Measurements from ENCODE around the gene OVOL3.
"Not testable (repeated sequence)": the region's sequence is repeated elsewhere in the genome, so short reads cannot be mapped to it uniquely, and the experiment has no call there.

Gene OVOL3

DNA sequence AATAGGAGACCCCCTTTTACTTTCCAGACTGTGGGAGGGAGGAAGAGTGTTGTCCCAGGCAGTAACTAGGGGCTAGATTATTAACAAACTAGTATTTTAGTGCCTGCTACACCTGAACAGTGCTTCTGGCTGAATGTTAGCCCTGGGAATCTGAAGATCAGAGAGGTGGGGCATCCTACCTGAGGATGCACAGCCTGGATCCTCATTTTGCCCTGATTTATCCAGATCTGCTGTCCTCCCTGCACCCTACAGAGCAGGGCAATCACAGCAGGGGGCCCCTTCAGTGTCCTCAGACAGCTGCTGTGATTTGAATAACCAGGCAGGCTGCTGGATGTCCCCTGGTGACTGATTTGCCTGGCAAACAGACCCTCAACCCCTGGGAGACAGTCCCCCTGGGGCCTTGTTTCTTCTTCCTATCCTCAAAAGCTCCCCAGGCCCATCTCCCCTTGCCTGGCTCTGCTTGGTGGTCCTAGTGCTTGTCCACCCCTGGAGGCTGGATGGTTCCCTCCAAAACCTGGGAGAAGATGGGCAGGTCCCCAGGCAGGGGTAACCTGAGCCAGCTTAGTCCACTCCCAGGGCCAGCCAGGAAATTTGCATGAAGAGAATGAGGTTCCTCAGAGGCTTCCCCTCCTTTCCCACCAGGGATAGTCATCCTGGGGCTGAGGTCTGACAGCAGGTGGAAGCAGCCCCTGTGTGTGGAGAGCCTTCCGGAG, at the start of gene OVOL3:
TSS of gene OVOL3 (plus strand) at position 657 of the 713 bp plus-strand sequence. CDS start 60 bp downstream, outside the sequence.
- H3K4me1 Mint-ChIP-seq, result peaks cover 25% of the 10 kb centered on the region
- no peak for TF ChIP-seq CTCF (IDR thresholded peaks at IDR 0.05)
- DNase-seq, result no peak
- H3K27ac Mint-ChIP-seq, result no peak within 1 kb of the TSS
- peaks cover 12% of the 10 kb centered on the region for H3K27me3 Mint-ChIP-seq (ENCODE audit: low read depth, poor library complexity)
- peaks cover 17% of the 10 kb centered on the region for H3K36me3 Mint-ChIP-seq (ENCODE audit: low read depth)
- H3K9me3 Mint-ChIP-seq, result no peaks in the 10 kb centered on the region
- H3K4me3 Mint-ChIP-seq, result no peak within 1 kb of the TSS

GRCh38 chr19:36061367-36061766, 49.6 kb upstream of the OVOL3 start:
- Mint-ChIP-seq H3K27ac (no peak overlapping the region), H3K27me3 (ENCODE audit: low read depth, poor library complexity) (no peaks in the 10 kb centered on the region)

DNA sequence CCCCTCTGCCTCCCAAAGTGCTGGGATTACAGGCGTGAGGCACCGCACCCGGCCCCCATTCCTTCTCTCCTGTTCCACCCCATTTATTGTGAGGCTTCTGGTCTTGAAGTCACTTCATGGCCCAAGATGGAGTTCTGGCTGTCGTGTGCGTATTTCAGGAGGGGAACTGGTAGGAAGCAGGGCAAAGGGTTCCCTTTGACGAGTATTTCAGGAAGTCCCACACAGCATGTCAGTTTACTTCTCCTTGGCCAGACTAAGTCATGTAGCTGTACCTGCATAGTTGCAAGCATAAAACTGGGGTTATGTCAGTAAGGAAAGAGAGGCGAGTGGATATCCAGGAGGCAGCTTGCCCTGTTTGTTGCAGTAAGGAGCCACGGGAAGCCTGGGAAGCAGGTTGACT, 46.1 kb upstream of the OVOL3 start:
- Mint-ChIP-seq H3K9me3 (peaks cover 7% of the 10 kb centered on the region), H3K27me3 (ENCODE audit: low read depth, poor library complexity) (no peaks in the 10 kb centered on the region), H3K4me1 (no peaks in the 10 kb centered on the region), H3K4me3 (no peak overlapping the region), H3K27ac (no peak overlapping the region), H3K36me3 (ENCODE audit: low read depth) (peaks cover 35% of the 10 kb centered on the region)
- no peak for DNase-seq
- TF ChIP-seq CTCF (IDR thresholded peaks at IDR 0.05), result no peak

More at GRCh38 chr19:36061367-36061766, 49.6 kb upstream of the OVOL3 start:
- Mint-ChIP-seq H3K36me3 (ENCODE audit: low read depth) (peaks cover 10% of the 10 kb centered on the region), H3K9me3 (no peaks in the 10 kb centered on the region), H3K4me3 (no peak overlapping the region), H3K4me1 (peaks cover 17% of the 10 kb centered on the region)
- TF ChIP-seq CTCF (IDR thresholded peaks at IDR 0.05), result no peak
- DNase-seq, result no peak

- no peak for DNase-seq
- Mint-ChIP-seq H3K4me1 (no peaks in the 10 kb centered on the region), H3K36me3 (ENCODE audit: low read depth) (peaks cover 55% of the 10 kb centered on the region), H3K9me3 (peaks cover 12% of the 10 kb centered on the region), H3K4me3 (no peak overlapping the region), H3K27ac (no peak overlapping the region), H3K27me3 (ENCODE audit: low read depth, poor library complexity) (no peaks in the 10 kb centered on the region)
- TF ChIP-seq CTCF (IDR thresholded peaks at IDR 0.05), result no peak
Measured at GRCh38 chr19:36067681-36068080, 43.3 kb upstream of the OVOL3 start.

- H3K4me3 Mint-ChIP-seq; H3K4me1 Mint-ChIP-seq; H3K27ac Mint-ChIP-seq; DNase-seq; H3K27me3 Mint-ChIP-seq (ENCODE audit: low read depth, poor library complexity): not testable (repeated sequence)
- H3K9me3 Mint-ChIP-seq, result peaks cover 12% of the 10 kb centered on the region
- H3K36me3 Mint-ChIP-seq (ENCODE audit: low read depth), result peaks cover 61% of the 10 kb centered on the region
Measured at GRCh38 chr19:36068810-36069499, 42.0 kb upstream of the OVOL3 start.

GRCh38 chr19:36072081-36072480, 38.9 kb upstream of the OVOL3 start:
- peaks cover 12% of the 10 kb centered on the region for H3K9me3 Mint-ChIP-seq
- no peak overlapping the region for H3K4me3 Mint-ChIP-seq
- no peak overlapping the region for H3K27ac Mint-ChIP-seq
- no peaks in the 10 kb centered on the region for H3K27me3 Mint-ChIP-seq (ENCODE audit: low read depth, poor library complexity)
- DNase-seq, result no peak
- TF ChIP-seq CTCF (IDR thresholded peaks at IDR 0.05), result no peak
- peaks cover 62% of the 10 kb centered on the region for H3K36me3 Mint-ChIP-seq (ENCODE audit: low read depth)
- no peaks in the 10 kb centered on the region for H3K4me1 Mint-ChIP-seq

All from nephron progenitor cell (in vitro differentiated cells).